Measurements from ENCODE around the gene ERBB4.

DNA sequence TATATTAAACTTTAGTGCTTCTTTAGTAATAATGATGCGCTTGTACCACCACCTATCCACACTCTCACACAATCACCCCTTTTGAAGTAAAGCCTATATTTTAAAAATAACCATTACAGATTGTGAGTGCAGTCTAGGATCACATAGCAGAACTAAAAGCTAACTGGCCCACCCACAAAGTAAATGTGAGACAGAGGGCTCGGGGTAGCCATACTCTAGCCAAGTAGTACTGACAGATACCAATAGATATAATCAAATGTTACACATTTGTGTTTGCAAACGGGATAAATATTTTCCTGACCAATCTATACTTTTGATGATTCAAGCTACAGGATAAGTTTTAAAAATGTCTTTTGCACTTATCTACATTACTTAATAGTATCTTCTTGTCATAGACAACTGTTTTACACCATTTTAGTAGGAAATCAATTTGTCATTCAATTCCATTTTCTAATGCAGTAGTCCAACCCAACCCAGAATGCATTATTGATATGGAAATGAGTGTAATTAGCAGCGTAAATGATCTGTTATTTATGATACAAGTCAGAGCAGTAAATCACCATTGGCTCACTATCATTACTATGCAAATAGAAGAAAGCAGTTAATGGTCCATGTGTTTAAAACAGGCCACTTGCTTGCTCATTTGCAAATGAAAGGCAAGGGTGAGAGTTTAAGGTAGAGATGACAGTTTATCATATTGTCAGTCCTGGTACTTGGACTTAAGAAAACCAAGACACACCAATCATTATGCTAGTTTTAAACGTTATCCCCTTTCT, 111.8 kb downstream of the ERBB4 start:
- no peak for TF ChIP-seq POLR2A (IDR thresholded peaks at IDR 0.05; ENCODE audit: low read depth, low read length)
- TF ChIP-seq TAF1 (IDR thresholded peaks at IDR 0.05; ENCODE audit: low read depth, low read length) = no peak
- TF ChIP-seq POLR2AphosphoS5 (IDR thresholded peaks at IDR 0.05; ENCODE audit: low read depth, low read length) = no peak
- TF ChIP-seq SPI1 (IDR thresholded peaks at IDR 0.05; ENCODE audit: low read depth, low read length) = no peak

Measured in GM12891 (cell line).